Measurements from ENCODE around the gene TSACC. TPM values are rescaled to one million over a fixed set of nuclear protein-coding genes. Genes with fewer than 3 reads are reported as not detected.

Gene TSACC
- total RNA-seq, 2 experiments from 2014 or later, result not detected

- POLR2A ChIA-PET, result interaction anchor here (1.1 kb wide), 1 partner anchor 8 kb away, joined by 4 read pairs; no protein-coding TSS in a partner anchor
- Mint-ChIP-seq H3K27ac (no peak overlapping the region), H3K4me1 (peaks cover 5% of the 10 kb centered on the region), H3K36me3 (no peaks in the 10 kb centered on the region), H3K27me3 (peaks cover 41% of the 10 kb centered on the region), H3K9me3 (no peaks in the 10 kb centered on the region), H3K4me3 (no peak overlapping the region)
- ATAC-seq (ENCODE audit: low read depth) (no peak), DNase-seq (no peak)
Measured at GRCh38 chr1:156386949-156387869, 48.9 kb downstream of the TSACC start.

- ATAC-seq (ENCODE audit: low read depth), result no peak
- Mint-ChIP-seq H3K27me3 (peaks cover 44% of the 10 kb centered on the region), H3K9me3 (no peaks in the 10 kb centered on the region), H3K4me3 (no peak overlapping the region), H3K27ac (no peak overlapping the region), H3K4me1 (peaks cover 5% of the 10 kb centered on the region), H3K36me3 (no peaks in the 10 kb centered on the region)
- POLR2A ChIA-PET, result no interaction called here
- DNase-seq, result no peak
Measured at GRCh38 chr1:156387870-156388173, 49.5 kb downstream of the TSACC start.

DNA sequence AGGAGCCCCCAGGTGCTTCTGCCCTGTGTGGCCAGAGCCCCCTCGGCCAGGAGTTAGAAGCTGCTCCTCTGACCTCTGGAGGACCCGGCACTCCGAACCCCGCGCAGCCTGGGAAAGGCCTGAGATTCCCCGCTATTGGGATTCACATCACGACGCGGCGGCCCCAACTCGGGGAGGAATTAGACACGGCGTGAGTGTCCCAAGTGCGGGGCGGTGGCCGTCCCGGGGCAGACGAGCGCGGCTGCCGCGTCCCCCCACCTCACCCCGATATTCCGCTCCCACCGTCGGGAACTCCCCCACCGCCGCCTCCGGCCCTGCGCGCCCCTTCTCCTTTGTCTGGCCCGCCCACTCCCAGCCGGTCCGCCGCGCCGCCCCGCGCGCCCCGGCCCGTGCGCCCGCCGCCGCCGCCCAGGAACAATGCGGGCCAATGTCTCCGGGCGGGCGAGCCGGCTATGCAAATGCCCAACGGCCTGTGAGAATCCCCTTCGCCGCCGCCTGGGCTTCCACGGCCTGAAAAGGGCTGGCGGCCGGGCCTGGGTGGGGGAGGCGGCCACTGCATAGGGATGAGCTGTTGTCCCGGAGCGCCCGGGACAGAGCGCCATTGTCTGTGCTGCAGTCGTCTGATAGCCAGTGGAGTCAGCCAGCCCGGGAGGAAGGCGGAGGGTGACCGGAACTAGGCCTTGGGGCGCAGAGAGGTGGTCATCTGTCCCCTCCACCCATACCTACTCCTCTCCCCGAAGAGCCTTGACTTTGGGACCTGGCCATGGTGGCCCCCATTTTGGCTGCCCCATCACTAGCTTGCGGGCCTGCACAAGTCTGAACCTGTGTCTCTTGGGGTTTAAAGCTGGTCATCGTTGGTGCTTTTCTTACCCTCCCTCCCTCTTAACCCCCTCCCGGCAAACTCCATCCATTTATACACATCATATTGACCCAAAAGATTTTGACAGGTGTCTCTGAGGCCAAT lies 50.1 kb downstream of the TSACC start:
- Mint-ChIP-seq H3K4me3 (no peak overlapping the region), H3K36me3 (no peaks in the 10 kb centered on the region), H3K4me1 (peaks cover 5% of the 10 kb centered on the region), H3K9me3 (no peaks in the 10 kb centered on the region), H3K27me3 (peaks cover 44% of the 10 kb centered on the region), H3K27ac (no peak overlapping the region)
- ATAC-seq (ENCODE audit: low read depth), result no peak
- no peak for DNase-seq
- POLR2A ChIA-PET, result no interaction called here

DNA sequence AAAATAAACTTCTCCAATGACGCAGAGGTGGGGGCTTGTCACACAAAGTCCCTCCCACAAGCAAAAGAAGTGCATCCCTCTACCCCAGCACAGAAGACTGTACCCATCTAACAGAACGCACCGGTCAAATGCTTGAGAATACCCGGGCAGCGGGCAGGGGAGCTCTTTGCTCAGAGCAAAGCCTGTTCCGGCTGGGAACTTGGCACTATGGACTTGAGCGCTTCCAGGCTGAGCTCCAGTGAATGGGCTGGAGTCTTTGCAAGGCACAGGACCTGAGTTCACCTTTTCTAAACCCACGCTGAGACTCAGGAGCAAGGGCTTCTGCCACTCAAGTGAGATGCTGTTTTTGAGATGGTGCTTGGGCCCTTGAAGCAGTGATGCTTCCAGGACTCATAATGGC lies 51.0 kb downstream of the TSACC start:
- Mint-ChIP-seq H3K9me3 (no peaks in the 10 kb centered on the region), H3K4me1 (peaks cover 5% of the 10 kb centered on the region), H3K4me3 (no peak overlapping the region), H3K27me3 (peaks cover 44% of the 10 kb centered on the region), H3K27ac (no peak overlapping the region), H3K36me3 (no peaks in the 10 kb centered on the region)
- ATAC-seq (ENCODE audit: low read depth), result no peak
- POLR2A ChIA-PET, result no interaction called here
- no peak for DNase-seq

GRCh38 chr1:156390469-156391365 lies 52.4 kb downstream of the TSACC start:
- no peak overlapping the region for H3K4me3 Mint-ChIP-seq
- no peaks in the 10 kb centered on the region for H3K9me3 Mint-ChIP-seq
- H3K4me1 Mint-ChIP-seq, result peaks cover 4% of the 10 kb centered on the region
- H3K27me3 Mint-ChIP-seq, result peaks cover 45% of the 10 kb centered on the region
- POLR2A ChIA-PET, result no interaction called here
- H3K36me3 Mint-ChIP-seq, result no peaks in the 10 kb centered on the region
- no peak for DNase-seq
- H3K27ac Mint-ChIP-seq, result no peak overlapping the region
- no peak for ATAC-seq (ENCODE audit: low read depth)

DNA sequence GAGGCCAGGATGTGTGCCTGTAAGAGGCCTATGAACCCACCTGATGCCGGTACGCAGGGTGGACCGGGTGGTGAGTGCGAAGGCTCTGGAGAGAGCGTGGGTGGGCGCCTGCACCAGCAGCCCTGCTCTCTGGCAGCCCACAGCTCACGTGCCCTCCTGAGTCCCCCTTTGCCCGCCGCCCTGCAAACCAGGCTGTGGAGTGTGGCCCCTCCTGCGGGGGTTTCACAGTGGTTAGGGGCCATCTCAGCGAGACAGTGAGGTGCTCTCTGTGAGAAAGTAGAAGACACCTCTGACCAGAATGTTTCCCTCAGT lies 53.0 kb downstream of the TSACC start:
- Mint-ChIP-seq H3K4me3 (no peak overlapping the region), H3K4me1 (no peaks in the 10 kb centered on the region), H3K27ac (no peak overlapping the region), H3K36me3 (no peaks in the 10 kb centered on the region), H3K9me3 (no peaks in the 10 kb centered on the region), H3K27me3 (peaks cover 42% of the 10 kb centered on the region)
- no peak for DNase-seq
- POLR2A ChIA-PET, result no interaction called here
- ATAC-seq (ENCODE audit: low read depth), result no peak

GRCh38 chr1:156391701-156392100 lies 53.4 kb downstream of the TSACC start:
- POLR2A ChIA-PET, result no interaction called here

GRCh38 chr1:156392452-156392853 lies 54.1 kb downstream of the TSACC start:
- POLR2A ChIA-PET, result no interaction called here
- Mint-ChIP-seq H3K27me3 (peaks cover 31% of the 10 kb centered on the region), H3K4me3 (no peak overlapping the region), H3K4me1 (no peaks in the 10 kb centered on the region), H3K36me3 (no peaks in the 10 kb centered on the region), H3K9me3 (no peaks in the 10 kb centered on the region), H3K27ac (no peak overlapping the region)
- ATAC-seq (ENCODE audit: low read depth) (no peak), DNase-seq (no peak)

More at GRCh38 chr1:156391701-156392100, 53.4 kb downstream of the TSACC start:
- ATAC-seq (ENCODE audit: low read depth) (no peak), DNase-seq (no peak)
- Mint-ChIP-seq H3K27ac (no peak overlapping the region), H3K4me1 (no peaks in the 10 kb centered on the region), H3K4me3 (no peak overlapping the region), H3K27me3 (peaks cover 38% of the 10 kb centered on the region), H3K9me3 (no peaks in the 10 kb centered on the region), H3K36me3 (no peaks in the 10 kb centered on the region)

DNA sequence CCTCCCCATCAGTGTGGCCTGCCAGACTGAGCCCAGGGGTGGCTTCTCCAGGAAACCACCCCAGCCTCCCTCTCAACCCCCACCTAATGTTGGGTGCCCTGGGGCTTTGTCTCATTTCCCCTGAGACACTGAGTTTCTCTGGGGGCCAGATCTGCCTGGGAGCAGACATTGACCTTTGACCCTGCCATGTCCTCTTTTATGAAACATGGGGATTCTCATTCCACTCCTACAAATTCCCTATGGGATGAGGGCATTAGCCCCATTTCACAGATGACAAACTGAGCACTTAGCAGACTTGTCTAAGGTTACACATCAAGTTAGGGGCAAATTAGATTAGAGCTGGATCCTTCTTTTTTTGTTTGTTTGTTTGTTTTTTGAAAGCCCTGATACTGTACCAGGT lies 54.8 kb downstream of the TSACC start:
- no peak overlapping the region for H3K4me3 Mint-ChIP-seq
- H3K36me3 Mint-ChIP-seq, result no peaks in the 10 kb centered on the region

GRCh38 chr1:156394082-156394481 lies 55.8 kb downstream of the TSACC start:
- no peak overlapping the region for H3K27ac Mint-ChIP-seq

More for the DNA sequence above, 54.8 kb downstream of the TSACC start:
- no peaks in the 10 kb centered on the region for H3K9me3 Mint-ChIP-seq
- no peak for ATAC-seq (ENCODE audit: low read depth)
- POLR2A ChIA-PET, result no interaction called here
- DNase-seq, result no peak
- H3K27me3 Mint-ChIP-seq, result peaks cover 26% of the 10 kb centered on the region
- no peaks in the 10 kb centered on the region for H3K4me1 Mint-ChIP-seq
- no peak overlapping the region for H3K27ac Mint-ChIP-seq

DNA sequence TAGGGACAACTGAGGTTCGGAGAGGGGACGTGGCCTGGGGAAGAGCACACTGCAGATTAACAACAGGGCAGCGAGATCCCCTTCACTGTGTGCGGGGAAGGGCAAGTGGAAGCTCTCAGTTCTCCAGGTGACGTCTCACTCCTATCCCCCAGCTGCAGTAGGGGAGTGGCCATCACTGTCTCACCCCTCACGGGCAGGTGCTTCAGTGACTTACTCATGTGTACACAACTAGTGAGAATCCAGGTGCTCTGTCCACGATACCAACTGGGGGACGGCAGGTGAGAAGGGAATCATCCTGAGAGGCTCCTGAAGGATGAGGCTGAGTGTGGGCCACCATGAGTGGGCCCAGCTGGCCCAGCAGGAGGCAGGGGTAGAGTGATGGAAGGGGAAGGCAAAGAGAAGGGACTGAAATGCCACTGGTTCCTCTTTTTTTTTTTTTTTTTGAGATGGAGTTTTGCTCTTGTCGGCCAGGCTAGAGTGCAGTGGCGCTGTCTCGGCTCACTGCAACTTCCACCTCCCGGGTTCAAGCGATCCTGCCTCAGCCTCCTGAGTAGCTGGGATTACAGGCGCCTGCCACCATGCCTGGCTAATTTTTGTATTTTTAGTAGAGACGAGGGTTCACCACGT lies 56.6 kb downstream of the TSACC start:
- Mint-ChIP-seq H3K27me3 (peaks cover 14% of the 10 kb centered on the region), H3K4me1 (no peaks in the 10 kb centered on the region), H3K4me3 (no peak overlapping the region), H3K9me3 (no peaks in the 10 kb centered on the region), H3K27ac (no peak overlapping the region), H3K36me3 (no peaks in the 10 kb centered on the region)
- ATAC-seq (ENCODE audit: low read depth), result no peak
- POLR2A ChIA-PET, result interaction anchor here (1.4 kb wide), 1 partner anchor 8 kb away, joined by 4 read pairs; no protein-coding TSS in a partner anchor
- no peak for DNase-seq

More at GRCh38 chr1:156394082-156394481, 55.8 kb downstream of the TSACC start:
- no peak for ATAC-seq (ENCODE audit: low read depth)
- H3K36me3 Mint-ChIP-seq, result no peaks in the 10 kb centered on the region
- no peak overlapping the region for H3K4me3 Mint-ChIP-seq
- H3K27me3 Mint-ChIP-seq, result peaks cover 22% of the 10 kb centered on the region
- no peaks in the 10 kb centered on the region for H3K9me3 Mint-ChIP-seq
- POLR2A ChIA-PET, result interaction anchor here (1.4 kb wide), 1 partner anchor 8 kb away, joined by 4 read pairs; no protein-coding TSS in a partner anchor
- no peaks in the 10 kb centered on the region for H3K4me1 Mint-ChIP-seq
- DNase-seq, result no peak

Data from activated naive CD8-positive, alpha-beta T cell treated with anti-CD3 and anti-CD28 coated beads, Interleukin-2, amount 10 ng/mL, durations not matched to agents 7 days and 5 days (primary cell).